Activated naive CD8-positive, alpha-beta T cell treated with anti-CD3 and anti-CD28 coated beads, Interleukin-2, amount 10 ng/mL, durations not matched to agents 7 days and 5 days (primary cell): ENCODE results near the gene GNG4. TPM values are rescaled to one million over a fixed set of nuclear protein-coding genes. Genes with fewer than 3 reads are reported as not detected.
"Not testable (repeated sequence)": the region's sequence is repeated elsewhere in the genome, so short reads cannot be mapped to it uniquely, and the experiment has no call there.

Source experiments
- ATAC-seq: fragments of 150-1000 bp; cut with Tn5 transposase; one replicate; pipeline ENCODE4 v1.10.0; 2021; ENCODE audit warnings: low read depth, moderate library complexity
- POLR2A ChIA-PET: fragments of 350-600 bp; sonication (Branson Sonifier 250); formaldehyde crosslinking; loops from one replicate; lab custom pipeline; 2021; ENCODE audit warnings: antibody characterized with exemption; lab: Charles Lee
- DNase-seq: peaks from one replicate; pipeline ENCODE4 v3.0.0; 2021
- H3K27ac Mint-ChIP-seq: one replicate; pipeline ENCODE4 v1.8.0; 2022; ENCODE audit warnings: mild to moderate bottlenecking, mixed read lengths
- H3K27me3 Mint-ChIP-seq: one replicate; pipeline ENCODE4 v1.8.0; 2022; ENCODE audit warnings: mild to moderate bottlenecking, moderate library complexity, mixed read lengths
- H3K36me3 Mint-ChIP-seq: one replicate; pipeline ENCODE4 v1.8.0; 2021; ENCODE audit warnings: mild to moderate bottlenecking, mixed read lengths
- H3K4me1 Mint-ChIP-seq: one replicate; pipeline ENCODE4 v1.8.0; 2021; ENCODE audit warnings: mixed read lengths
- H3K4me3 Mint-ChIP-seq: one replicate; pipeline ENCODE4 v1.8.0; 2022; ENCODE audit warnings: mild to moderate bottlenecking, moderate library complexity, mixed read lengths
- H3K9me3 Mint-ChIP-seq: one replicate; pipeline ENCODE4 v1.8.0; 2021; ENCODE audit warnings: mixed read lengths
- total RNA-seq, 2 experiments: library from RNA; stranded (reverse); gene quantifications; one replicate each; pipeline ENCODE4 v1.2.3, GENCODE V29; 2021

Gene GNG4
- total RNA-seq, 2 experiments from 2014 or later = not detected

GRCh38 chr1:235644693-235645305, 4.8 kb downstream of the GNG4 start:
- DNase-seq = no peak
- H3K4me3 Mint-ChIP-seq = no peak overlapping the region
- peaks cover 22% of the 10 kb centered on the region for H3K4me1 Mint-ChIP-seq
- no peaks in the 10 kb centered on the region for H3K9me3 Mint-ChIP-seq
- no peaks in the 10 kb centered on the region for H3K36me3 Mint-ChIP-seq
- POLR2A ChIA-PET = no interaction called here
- peaks cover 48% of the 10 kb centered on the region for H3K27me3 Mint-ChIP-seq
- H3K27ac Mint-ChIP-seq = no peak overlapping the region
- no peak for ATAC-seq

- no peak overlapping the region for H3K4me3 Mint-ChIP-seq
- no peak for DNase-seq
- no peaks in the 10 kb centered on the region for H3K9me3 Mint-ChIP-seq
- POLR2A ChIA-PET = no interaction called here
- H3K36me3 Mint-ChIP-seq = no peaks in the 10 kb centered on the region
- no peak for ATAC-seq
- peaks cover 22% of the 10 kb centered on the region for H3K4me1 Mint-ChIP-seq
- H3K27ac Mint-ChIP-seq = no peak overlapping the region
- peaks cover 48% of the 10 kb centered on the region for H3K27me3 Mint-ChIP-seq
These were observed 5.5 kb downstream of the GNG4 start for GRCh38 chr1:235643837-235644692.

GRCh38 chr1:235642943-235643371, 6.6 kb downstream of the GNG4 start:
- Mint-ChIP-seq H3K36me3 (no peaks in the 10 kb centered on the region), H3K27me3 (peaks cover 37% of the 10 kb centered on the region), H3K4me1 (peaks cover 18% of the 10 kb centered on the region), H3K9me3 (no peaks in the 10 kb centered on the region), H3K27ac (peak overlapping the region; percentile 38), H3K4me3 (peak overlapping the region; percentile 71)
- ATAC-seq (no peak), DNase-seq (peak; percentile 38)
- POLR2A ChIA-PET = no interaction called here

- H3K9me3 Mint-ChIP-seq = no peaks in the 10 kb centered on the region
- H3K27me3 Mint-ChIP-seq = peaks cover 33% of the 10 kb centered on the region
- DNase-seq (peak; percentile 69), ATAC-seq (peak; percentile 86)
- H3K36me3 Mint-ChIP-seq = no peaks in the 10 kb centered on the region
- peak overlapping the region; percentile 71 for H3K4me3 Mint-ChIP-seq
- H3K4me1 Mint-ChIP-seq = peaks cover 18% of the 10 kb centered on the region
- peak overlapping the region; percentile 87 for H3K27ac Mint-ChIP-seq
- POLR2A ChIA-PET = no interaction called here
These were observed 7.3 kb downstream of the GNG4 start for GRCh38 chr1:235642011-235642942.

GRCh38 chr1:235640580-235640979, 9.0 kb downstream of the GNG4 start:
- POLR2A ChIA-PET = no interaction called here
- no peak overlapping the region for H3K27ac Mint-ChIP-seq
- H3K36me3 Mint-ChIP-seq = no peaks in the 10 kb centered on the region
- peaks cover 18% of the 10 kb centered on the region for H3K4me1 Mint-ChIP-seq
- peaks cover 17% of the 10 kb centered on the region for H3K27me3 Mint-ChIP-seq
- DNase-seq = no peak
- H3K9me3 Mint-ChIP-seq = no peaks in the 10 kb centered on the region
- H3K4me3 Mint-ChIP-seq = no peak overlapping the region
- no peak for ATAC-seq

- H3K27ac Mint-ChIP-seq = no peak overlapping the region
These were observed 10.1 kb downstream of the GNG4 start for GRCh38 chr1:235639226-235640205.

GRCh38 chr1:235638612-235639011, 11.0 kb downstream of the GNG4 start:
- Mint-ChIP-seq H3K4me1 (peaks cover 18% of the 10 kb centered on the region), H3K27ac (peak overlapping the region; percentile 33), H3K27me3 (peaks cover 14% of the 10 kb centered on the region)
- H3K36me3 Mint-ChIP-seq, H3K4me3 Mint-ChIP-seq, H3K9me3 Mint-ChIP-seq, DNase-seq, POLR2A ChIA-PET, ATAC-seq: not testable (repeated sequence)

More at GRCh38 chr1:235639226-235640205, 10.1 kb downstream of the GNG4 start:
- ATAC-seq (no peak), DNase-seq (no peak)
- POLR2A ChIA-PET = no interaction called here
- peaks cover 15% of the 10 kb centered on the region for H3K27me3 Mint-ChIP-seq
- H3K4me3 Mint-ChIP-seq = no peak overlapping the region
- no peaks in the 10 kb centered on the region for H3K36me3 Mint-ChIP-seq
- H3K4me1 Mint-ChIP-seq = peaks cover 18% of the 10 kb centered on the region
- no peaks in the 10 kb centered on the region for H3K9me3 Mint-ChIP-seq

- peaks cover 13% of the 10 kb centered on the region for H3K4me1 Mint-ChIP-seq
- no peak overlapping the region for H3K27ac Mint-ChIP-seq
- ATAC-seq = no peak
- no peaks in the 10 kb centered on the region for H3K9me3 Mint-ChIP-seq
- H3K4me3 Mint-ChIP-seq = no peak overlapping the region
- POLR2A ChIA-PET = no interaction called here
- H3K27me3 Mint-ChIP-seq = peaks cover 11% of the 10 kb centered on the region
- no peaks in the 10 kb centered on the region for H3K36me3 Mint-ChIP-seq
- DNase-seq = no peak
These were observed 11.6 kb downstream of the GNG4 start for GRCh38 chr1:235637756-235638534.

GRCh38 chr1:235635938-235636662, 13.5 kb downstream of the GNG4 start:
- no peak overlapping the region for H3K27ac Mint-ChIP-seq
- H3K4me3 Mint-ChIP-seq = no peak overlapping the region
- peaks cover 17% of the 10 kb centered on the region for H3K27me3 Mint-ChIP-seq
- H3K9me3 Mint-ChIP-seq = no peaks in the 10 kb centered on the region
- H3K4me1 Mint-ChIP-seq = peaks cover 5% of the 10 kb centered on the region
- POLR2A ChIA-PET = no interaction called here
- H3K36me3 Mint-ChIP-seq = no peaks in the 10 kb centered on the region
- DNase-seq = no peak
- no peak for ATAC-seq

- Mint-ChIP-seq H3K9me3 (no peaks in the 10 kb centered on the region), H3K36me3 (no peaks in the 10 kb centered on the region), H3K4me1 (peaks cover 5% of the 10 kb centered on the region), H3K27ac (no peak overlapping the region), H3K4me3 (peak overlapping the region; percentile 28), H3K27me3 (peaks cover 32% of the 10 kb centered on the region)
- no peak for DNase-seq
- POLR2A ChIA-PET = no interaction called here
- no peak for ATAC-seq
These were observed 16.8 kb downstream of the GNG4 start for GRCh38 chr1:235632506-235633401.

- POLR2A ChIA-PET = no interaction called here
- no peaks in the 10 kb centered on the region for H3K9me3 Mint-ChIP-seq
- ATAC-seq = no peak
- no peak overlapping the region for H3K4me3 Mint-ChIP-seq
- H3K36me3 Mint-ChIP-seq = no peaks in the 10 kb centered on the region
- DNase-seq = no peak
- H3K4me1 Mint-ChIP-seq = peaks cover 5% of the 10 kb centered on the region
- H3K27me3 Mint-ChIP-seq = peaks cover 32% of the 10 kb centered on the region
- H3K27ac Mint-ChIP-seq = peak overlapping the region; percentile 16
These were observed 17.8 kb downstream of the GNG4 start for GRCh38 chr1:235631816-235632215.
